SKM-1 (cell line): ENCODE data around the gene CLEC9A.

Experiments used
- DNase-seq: peaks from one replicate; lab custom pipeline; 2025; ENCODE audit not compliant: unreplicated experiment; lab: John Stamatoyannopoulos, UW

The CLEC9A gene

DNA sequence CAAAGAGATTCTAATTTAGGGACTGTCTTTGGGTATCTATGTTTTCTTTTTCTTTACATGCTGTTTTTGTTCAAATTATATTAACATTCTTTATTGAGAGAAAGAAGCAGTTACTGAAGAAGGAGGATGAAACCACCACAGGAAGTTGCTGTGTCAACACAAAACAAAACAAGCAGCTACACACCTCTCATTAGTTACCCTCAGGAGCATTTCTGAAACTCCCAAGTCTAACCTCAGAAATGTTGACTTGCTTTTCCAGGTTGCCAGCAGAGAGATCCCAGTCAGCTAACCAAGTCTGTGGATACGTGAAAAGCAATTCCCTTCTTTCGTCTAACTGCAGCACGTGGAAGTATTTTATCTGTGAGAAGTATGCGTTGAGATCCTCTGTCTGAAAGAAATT lies 34.8 kb downstream of the CLEC9A start:
- no peak for DNase-seq

DNA sequence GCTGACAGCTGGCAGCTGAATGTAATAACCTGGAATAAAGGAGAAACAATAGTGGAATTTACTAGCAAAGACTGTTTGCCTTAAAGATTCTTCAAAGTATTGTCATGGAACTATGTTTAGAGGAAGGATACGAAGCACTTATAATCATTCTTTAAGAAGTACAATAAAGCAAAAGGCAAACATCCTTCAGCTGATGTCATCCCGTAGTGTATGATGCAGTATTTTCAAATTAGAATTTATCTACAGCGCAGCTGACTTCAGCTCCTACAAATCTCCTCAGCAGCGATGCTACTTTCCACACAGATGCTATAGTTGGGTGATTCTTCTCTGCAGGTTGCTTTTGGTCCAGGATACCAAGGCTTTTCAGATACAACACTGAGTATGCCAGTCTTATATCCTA lies 36.8 kb downstream of the CLEC9A start:
- DNase-seq, result no peak

DNA sequence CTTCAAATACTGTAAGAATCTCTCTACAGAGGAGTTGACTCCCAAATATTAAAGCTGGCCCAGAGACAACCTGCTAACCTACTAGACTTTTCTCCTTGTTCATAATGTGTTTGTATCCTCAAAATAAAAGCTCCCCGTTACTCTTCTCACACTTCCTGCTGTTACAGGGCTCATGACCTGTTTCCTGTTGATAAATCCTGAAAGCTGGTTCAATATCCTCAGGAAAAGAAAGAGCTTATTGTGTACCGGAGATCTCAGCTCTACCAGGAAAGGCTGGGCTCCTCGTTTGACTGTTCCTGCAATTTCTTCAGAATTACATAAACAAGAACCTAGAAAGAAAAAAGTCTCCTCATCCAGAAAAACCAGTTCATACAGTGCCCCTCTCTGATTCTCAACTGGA lies 37.5 kb downstream of the CLEC9A start:
- DNase-seq, result no peak

DNA sequence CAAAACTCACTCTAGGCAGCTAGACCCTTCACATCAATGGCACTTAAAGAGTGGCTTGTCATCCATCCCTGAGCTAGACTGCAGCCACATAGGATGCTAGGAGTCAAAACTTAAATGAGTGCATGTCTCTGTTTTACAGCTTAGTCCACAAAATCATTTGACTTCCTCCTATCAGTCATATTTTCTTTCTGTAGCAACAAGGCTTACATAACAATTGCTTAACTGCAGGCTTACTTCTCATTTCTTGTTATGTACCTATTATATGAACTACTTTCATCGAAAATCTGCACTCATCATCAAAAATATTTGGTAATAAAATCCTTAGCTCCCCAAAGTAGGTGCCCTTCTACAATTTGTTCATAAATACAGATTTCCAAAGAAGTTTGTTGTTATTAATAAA lies 38.2 kb downstream of the CLEC9A start:
- DNase-seq, result peak; percentile 41

DNA sequence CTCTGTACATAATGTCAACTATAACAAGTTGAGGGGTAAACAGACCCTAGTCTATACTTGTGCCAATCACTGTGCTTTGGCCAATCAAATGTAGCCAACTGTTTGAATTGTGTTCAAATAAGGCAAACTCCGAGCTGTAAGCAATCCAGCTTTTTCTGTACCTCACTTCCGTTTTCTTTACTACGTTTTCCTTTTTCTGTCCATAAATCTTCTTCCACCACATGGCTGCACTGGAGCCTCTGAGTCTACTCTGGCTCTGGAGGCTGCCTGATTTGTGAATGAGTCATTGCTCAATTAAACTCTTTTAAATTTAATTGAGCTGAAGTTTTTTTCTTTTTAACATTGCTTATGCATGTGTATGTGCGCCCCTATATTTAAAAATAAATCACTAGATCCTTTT lies 38.6 kb downstream of the CLEC9A start:
- peak; percentile 15 for DNase-seq

DNA sequence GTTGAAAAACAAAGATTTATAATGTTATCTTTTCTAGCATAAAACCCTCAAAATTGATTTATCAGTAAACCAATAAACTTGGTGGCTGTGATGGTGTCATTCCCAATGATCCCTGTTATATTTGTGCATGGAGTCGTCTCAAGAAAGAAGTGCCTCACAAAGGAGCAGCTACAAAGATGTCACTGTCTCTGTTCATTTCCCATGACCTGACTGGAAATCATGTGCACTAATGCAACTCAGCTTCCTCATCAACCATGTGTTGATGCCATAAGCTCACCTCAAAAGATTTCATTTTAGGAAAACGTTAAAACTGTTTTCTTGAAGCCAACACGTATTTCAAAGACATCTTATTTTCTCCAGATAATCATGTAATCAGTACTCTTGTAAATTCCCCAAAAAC lies 39.5 kb downstream of the CLEC9A start:
- DNase-seq, result no peak

DNA sequence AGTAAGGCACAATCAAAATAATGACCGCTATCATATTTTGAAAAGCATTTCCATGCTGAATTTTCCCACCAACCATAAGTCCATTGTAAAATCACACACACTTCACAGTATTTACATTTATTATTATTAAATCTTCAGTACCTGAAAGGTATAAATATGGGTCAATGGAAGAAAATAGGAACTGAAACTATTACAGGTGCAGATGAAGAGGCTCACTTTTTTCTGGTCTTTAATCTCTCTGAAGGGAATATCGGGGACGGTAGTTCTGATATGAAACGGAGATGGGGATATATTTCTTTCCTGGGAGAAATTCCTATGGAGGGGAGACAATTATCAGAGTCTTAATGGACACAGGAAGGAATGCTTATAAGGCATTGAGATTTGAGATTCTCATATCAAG lies 39.9 kb downstream of the CLEC9A start:
- no peak for DNase-seq

DNA sequence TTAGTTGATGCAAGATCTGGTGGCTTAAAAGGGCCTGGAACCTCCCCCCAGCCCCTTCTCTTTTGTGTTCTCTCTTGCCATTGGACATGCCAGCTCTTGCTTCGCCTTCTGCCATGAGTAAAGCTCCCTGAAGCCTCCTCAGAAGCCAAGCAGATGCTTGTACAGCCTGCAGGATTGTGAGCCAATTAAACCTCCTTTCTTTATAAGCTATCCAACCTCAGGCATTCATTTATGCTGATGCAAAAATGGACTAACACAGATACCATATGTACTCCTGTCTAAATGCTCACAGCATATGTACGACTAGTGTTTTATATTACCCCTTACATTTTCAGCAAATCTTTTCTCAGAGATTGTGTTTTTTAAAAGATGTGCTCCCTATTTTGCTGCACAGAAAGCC lies 41.6 kb downstream of the CLEC9A start:
- no peak for DNase-seq

DNA sequence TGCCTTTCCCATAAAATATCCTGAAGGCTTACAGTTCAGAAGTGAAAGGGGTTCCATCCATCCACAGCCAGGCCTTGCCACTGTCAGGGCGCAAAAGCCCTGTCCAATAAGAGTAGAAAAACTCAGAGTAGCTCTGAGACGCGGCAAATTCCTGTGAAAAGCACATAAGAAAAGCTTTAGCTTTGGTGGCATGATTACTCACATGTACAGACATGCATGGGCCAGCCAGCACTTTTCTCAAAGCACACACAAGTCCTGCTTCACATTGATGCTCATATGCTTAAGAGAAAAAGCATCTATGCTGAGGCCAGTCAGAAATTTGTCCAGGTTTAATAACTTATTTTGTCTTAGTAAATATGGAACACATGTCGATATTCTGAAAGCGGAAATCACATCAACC lies 42.8 kb downstream of the CLEC9A start:
- DNase-seq, result no peak

DNA sequence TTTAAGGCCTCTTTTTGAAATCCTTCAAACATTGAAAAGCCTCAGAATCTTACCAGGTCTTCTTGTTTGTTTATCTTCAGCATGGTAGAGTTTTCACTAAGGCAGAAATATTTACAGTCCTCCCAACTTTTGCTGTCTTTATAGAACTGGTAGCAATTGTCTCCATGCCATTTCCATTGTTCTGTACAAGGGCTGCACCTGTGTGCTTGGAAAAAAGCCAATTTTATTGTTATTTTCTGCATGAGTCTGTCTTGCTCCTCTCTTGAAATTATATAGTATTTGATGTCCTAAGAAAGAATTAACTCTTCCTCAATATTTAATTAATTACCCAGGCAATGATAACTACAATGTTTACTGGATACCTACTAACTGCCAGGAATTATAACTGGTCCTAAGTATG lies 45.0 kb downstream of the CLEC9A start:
- no peak for DNase-seq

DNA sequence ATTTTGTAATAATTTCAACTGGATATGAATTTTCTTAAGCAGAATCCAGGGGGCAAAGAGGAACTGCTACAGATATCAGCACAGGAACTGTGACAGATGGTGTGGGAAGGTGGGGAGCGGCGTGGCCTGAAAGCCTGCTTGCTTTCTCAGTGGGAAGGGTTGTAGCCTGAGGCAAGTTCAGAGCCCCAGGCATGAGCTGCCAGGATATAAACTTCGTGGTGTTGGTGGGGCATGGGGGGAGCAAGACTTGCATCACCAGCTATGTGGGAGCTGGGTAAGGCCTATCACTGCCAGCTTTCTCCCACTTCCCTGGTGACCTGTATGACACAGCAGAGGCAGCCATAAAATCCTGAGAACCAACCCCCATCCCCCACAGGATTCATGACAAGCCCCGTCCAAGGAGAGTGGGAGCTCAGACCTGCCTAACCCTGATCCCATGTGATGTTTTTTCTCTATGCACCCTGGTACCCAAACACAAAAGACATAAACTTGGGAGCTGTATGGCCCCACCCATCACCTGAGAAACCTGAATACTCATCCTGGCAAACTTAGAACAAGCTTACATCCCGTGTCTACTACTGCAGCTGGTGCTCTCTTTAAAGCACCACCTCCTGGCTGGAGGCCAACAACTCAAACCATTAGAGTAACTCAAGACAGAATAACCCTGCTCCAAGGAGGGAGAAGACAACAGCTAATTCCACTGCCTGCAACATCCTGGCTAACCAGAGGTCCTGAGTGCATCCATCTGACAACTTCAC lies 51.8 kb downstream of the CLEC9A start:
- no peak for DNase-seq

DNA sequence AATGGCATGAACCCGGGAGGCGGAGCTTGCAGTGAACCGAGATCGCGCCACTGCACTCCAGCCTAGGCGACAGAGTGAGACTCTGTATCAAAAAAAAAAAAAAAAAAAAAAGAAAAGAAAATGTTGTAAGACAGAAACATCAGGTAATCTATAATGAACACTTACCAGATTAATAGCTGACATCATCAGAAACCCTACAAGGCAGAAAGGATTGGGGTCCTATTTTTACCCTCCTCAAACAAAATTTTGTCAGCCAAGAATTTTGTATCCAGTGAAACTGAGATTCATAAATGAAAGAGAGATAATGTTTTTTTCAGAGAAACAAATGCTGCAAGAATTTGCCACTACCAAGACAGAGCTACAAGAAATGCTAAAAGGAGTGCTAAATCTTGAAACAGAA lies 54.3 kb downstream of the CLEC9A start:
- no peak for DNase-seq

DNA sequence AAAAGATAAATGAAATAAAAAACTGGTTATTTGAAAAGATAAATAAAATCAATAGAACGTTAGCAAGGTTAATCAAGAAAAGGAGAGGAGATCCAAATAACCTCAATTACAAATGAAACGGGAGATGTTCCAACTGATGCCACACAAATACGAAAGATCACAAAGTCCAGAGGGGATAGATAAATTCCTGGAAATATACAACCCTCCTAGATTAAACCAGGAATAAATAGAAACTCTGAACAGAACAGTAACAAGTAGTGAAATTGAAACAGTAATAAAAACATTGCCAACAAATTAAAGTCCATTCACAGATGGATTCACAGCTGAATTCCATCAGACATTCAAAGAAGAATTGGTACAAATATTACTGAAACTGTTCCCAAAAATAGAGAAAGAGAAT lies 55.9 kb downstream of the CLEC9A start:
- no peak for DNase-seq

DNA sequence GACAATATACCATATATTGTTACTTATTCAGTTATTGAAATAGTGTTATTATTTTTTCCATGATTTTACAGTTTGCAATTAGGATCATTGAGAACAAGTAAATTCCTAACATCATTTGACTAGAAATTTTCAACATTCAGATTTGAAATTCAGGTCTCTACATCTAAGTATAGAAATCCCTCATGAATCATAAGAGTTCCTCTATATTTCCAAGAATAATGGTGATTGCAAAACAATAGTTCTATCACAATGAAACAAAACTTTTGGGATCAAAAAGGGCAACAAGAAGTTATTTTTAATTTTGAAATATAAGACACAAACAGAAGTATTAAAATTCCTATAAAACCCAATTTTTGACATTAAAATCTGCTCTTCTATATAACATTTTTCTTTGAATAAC lies 57.5 kb downstream of the CLEC9A start:
- no peak for DNase-seq

DNA sequence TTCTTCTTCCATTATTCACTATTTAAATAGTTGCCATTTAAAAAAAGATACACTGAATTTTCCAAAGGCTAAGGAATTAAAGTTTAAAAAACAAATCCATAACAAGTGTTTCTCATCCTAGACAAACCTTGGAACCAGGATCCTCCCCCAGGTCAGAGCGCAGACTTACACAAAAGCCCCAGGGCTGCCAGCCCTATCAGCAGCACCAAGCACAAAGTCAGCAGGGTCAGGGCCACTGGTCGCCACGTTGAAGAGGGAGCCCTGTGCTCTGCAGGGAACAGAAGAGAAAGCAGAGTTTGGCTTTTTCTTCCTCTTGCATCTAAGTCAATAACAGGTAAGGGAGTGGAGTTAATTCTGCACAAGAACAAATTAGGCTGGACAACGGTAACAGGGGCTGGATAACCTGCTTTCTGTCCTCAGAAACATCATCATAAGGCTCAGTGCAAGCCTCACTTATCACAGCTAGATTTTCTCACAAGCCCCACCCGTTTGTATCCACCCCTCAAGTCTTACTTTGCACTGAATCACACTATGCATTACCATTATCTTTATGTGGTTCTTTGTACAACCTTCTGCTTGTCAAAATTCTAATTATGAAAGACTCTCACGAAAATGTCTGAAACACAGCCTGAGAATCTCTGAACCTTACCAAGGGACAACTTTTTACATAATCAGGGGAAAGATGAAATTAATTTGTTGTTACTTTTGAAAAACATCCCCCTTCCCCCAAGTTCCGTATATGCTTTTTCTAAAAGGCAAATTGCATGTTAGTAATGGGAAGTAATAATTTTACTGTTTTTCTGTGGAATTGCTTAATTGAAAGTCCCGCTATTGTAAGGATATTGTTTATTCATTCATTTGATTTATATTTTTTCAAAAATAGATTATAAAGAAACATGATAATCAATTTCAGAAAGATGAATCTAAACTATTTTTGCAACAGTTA lies 58.7 kb downstream of the CLEC9A start:
- DNase-seq, result no peak

DNA sequence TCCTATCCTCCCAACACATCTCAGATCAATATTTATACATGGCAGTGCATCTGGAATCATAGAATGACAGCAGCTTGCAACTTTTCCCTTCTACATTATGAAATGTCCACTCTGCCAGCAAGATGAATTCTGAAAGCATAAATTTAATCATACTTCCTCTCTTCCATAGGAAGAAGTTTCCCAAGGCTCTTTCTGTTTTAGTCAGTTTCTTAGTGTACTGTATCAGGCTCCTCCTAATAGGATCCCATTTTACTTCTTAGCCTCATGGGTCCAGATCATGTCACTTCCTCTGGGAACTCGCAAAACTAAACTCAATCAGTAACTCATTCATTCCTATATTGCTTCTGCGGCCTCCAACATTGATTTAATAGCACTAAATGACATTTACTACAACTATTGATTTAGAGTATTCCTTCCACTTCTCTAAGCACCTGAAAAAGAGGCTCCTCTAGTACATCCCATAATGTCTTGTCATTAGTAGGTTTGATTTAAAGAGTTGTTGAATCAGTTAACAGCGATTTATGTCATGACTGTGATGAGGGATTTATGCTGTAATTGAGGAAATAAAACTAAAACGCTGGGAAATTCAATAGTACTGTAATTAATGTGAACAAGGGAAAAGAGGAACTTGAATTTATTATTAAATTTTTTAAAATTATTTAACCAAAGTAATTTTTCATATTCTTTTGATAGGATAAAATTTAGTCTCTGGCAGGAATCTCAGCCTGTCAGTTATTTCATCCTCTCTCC lies 64.3 kb downstream of the CLEC9A start:
- DNase-seq, result no peak

DNA sequence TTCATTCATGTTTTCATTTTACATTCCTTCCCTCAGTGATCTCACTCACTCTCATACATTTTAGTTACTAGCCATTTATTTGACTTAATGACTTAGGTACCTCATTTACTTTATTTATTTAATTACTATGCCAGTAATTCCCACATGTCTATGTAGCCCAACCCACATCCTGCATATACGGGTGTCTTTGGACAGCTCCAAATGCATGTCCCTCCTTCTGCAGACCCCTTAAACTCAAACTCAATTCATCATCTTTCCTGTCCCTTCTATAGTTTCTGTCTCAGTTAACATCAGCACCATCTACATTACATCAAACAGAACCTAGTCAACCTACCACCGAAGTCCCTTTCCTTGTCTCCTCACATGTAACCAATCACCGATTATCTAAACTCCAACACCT lies 65.5 kb downstream of the CLEC9A start:
- no peak for DNase-seq

DNA sequence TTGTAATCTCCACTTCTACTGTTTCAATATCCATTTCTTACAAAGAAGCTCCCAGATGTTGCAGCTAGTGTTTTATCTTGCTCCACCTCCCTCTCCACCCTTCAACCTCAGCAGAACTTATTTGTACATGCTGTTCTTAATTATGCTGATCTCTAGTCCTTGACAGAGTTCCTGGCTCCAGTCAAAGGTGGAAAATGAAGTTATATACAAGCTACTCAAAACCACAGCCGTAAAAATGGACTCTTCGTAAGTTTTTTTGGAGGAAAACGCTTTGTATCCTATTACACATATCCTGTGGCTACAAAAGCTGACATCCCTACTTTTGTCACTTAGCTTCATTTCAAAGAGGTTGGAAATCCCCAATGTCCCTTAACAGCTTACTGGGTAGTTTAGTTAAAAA lies 67.0 kb downstream of the CLEC9A start:
- DNase-seq, result no peak

DNA sequence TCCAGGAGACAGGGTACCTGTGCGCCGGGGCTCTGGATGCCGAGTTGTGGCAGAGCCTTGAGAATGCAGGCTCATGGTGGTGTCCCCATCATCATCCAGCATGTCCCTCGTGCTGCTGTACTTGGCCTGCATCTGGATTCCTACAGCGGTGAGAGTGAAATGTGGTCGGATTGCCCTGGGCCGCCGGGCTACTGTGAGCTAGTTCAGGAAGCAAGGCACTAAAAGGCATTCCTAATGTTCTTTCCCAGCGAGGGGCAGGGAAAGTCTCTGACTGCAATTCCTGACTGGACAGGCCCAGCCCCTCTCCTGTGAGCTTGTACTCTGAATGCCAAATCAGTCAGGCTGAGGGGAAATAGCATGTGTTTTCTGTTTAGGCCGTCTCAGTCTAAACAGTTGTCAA lies 68.3 kb downstream of the CLEC9A start, which contains the start of gene CLEC1A:
Gene CLEC1A (minus strand): TSS at position 195 of the 400 bp plus-strand sequence. CDS start 63 bp downstream, at position 132.
- DNase-seq, result no peak

DNA sequence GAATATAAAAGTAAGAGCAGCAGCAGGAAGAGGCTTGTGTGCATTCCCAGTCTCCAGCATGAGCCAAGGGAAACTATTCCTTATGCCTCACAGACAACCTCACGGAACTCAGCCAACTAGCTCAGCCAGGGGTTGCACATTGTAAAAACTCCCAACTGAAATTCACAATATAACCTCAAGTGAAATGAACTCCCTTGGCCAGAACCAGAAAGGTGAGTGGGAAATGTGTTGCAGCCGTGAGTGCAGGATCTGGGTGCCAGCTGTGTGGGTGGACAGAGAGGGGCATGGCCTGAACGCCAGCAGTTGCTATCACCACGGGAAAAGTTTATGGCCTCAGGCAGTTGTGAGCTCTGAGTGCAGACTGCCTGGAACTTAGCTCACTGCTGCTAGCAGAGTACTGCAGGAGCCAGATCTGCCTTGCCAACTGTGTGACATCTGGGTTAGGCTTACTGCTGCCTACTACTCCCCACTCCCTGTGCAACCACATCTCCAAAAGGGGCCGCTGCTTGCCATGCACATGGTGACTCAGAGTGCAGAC lies 70.6 kb downstream of the CLEC9A start:
- DNase-seq, result no peak

DNA sequence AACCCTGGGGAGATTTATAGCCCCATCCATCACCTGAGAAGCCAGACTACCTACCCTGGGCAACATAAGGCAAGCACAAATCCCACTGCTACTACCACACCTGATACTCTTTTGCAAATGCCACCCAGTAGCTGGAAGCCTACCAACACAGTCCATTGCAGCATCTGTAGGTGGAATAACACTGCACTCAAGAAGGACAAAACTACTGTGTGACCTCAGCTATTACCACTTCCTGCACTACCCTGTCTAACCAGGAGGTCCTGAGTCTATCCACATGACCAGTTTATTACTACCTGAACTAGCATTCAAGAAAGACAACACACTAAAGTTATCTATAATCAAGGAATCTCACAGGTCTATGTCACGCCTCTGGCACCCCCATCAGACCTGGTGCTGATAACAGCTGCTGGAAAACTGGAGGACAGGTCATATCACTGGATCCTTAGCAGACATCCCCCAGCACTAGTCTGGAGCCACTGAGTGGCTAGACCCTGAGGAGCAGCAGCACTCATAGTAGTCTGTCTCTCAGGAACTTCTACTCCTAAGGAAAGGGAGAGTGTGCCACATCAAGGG lies 71.3 kb downstream of the CLEC9A start:
- DNase-seq, result no peak
